T-helper 2 cell (primary cell): Measurements from ENCODE around the gene CSF1R.
"Not testable (repeated sequence)": the region's sequence is repeated elsewhere in the genome, so short reads cannot be mapped to it uniquely, and the experiment has no call there.

ENCODE experiments used
- DNase-seq, 5 experiments: peaks; one replicate each; pipeline versions ENCODE4 v3.0.0 to v3.0.0-alpha.2; 2012 to 2022

Gene CSF1R

GRCh38 chr5:150103678-150104549 lies 17.6 kb upstream of the CSF1R start:
- DNase-seq, result no peak

GRCh38 chr5:150101023-150101422 lies 14.7 kb upstream of the CSF1R start:
- no peak for DNase-seq

- DNase-seq, result no peak
Measured at GRCh38 chr5:150097152-150097551, 10.8 kb upstream of the CSF1R start.

GRCh38 chr5:150092159-150092787 lies 5.9 kb upstream of the CSF1R start:
- no peak for DNase-seq

GRCh38 chr5:150085191-150085912 lies 1.0 kb downstream of the CSF1R start:
- DNase-seq, result no peak

- DNase-seq, result not testable (repeated sequence)
Measured at GRCh38 chr5:150084754-150085153, 1.6 kb downstream of the CSF1R start.

GRCh38 chr5:150082889-150083288 lies 3.5 kb downstream of the CSF1R start:
- DNase-seq, result no peak

- DNase-seq, result no peak
Measured at GRCh38 chr5:150082374-150082773, 4.0 kb downstream of the CSF1R start.

- DNase-seq, result no peak
Measured at GRCh38 chr5:150081541-150082283, 4.6 kb downstream of the CSF1R start.

- no peak for DNase-seq
Measured at GRCh38 chr5:150080696-150081435, 5.5 kb downstream of the CSF1R start.

- no peak for DNase-seq
Measured at GRCh38 chr5:150079909-150080461, 6.4 kb downstream of the CSF1R start.

- DNase-seq, result no peak
Measured at GRCh38 chr5:150078802-150079689, 7.3 kb downstream of the CSF1R start.

GRCh38 chr5:150077996-150078801 lies 8.2 kb downstream of the CSF1R start:
- DNase-seq, result no peak

GRCh38 chr5:150077060-150077459 lies 9.3 kb downstream of the CSF1R start:
- no peak for DNase-seq

- DNase-seq, result no peak
Measured at GRCh38 chr5:150075806-150076205, 10.5 kb downstream of the CSF1R start.

GRCh38 chr5:150075233-150075632 lies 11.1 kb downstream of the CSF1R start:
- DNase-seq, result no peak

- no peak for DNase-seq
Measured at GRCh38 chr5:150073677-150074076, 12.7 kb downstream of the CSF1R start.

GRCh38 chr5:150073086-150073625 lies 13.2 kb downstream of the CSF1R start:
- DNase-seq, result no peak

GRCh38 chr5:150070821-150071220 lies 15.5 kb downstream of the CSF1R start:
- no peak for DNase-seq
